ENCODE results near the gene KCNIP4.

The KCNIP4 gene

DNA sequence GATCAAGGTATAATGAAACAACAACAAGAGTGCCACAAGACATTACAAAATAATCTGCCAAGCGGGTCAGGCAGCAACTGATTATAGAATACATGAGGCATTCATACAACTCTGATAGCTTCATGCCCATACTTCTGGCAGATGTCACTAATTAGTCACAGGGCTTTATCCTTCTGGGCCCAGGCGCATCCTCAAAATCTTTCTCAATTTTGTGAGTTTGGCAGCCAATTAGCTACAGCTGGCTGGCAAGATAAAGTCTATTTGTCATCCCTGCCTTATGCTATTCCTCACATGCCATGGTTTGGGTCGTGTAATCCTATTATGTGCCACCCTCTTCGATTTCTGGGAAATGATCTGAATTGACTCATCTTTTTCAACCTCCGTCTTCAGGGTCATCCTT, 994.0 kb downstream of the KCNIP4 start:
- DNase-seq (ENCODE audit: low read depth), result no peak

- DNase-seq (ENCODE audit: low read depth), result no peak
Measured at GRCh38 chr4:20944961-20945360, 1003.6 kb downstream of the KCNIP4 start.

DNA sequence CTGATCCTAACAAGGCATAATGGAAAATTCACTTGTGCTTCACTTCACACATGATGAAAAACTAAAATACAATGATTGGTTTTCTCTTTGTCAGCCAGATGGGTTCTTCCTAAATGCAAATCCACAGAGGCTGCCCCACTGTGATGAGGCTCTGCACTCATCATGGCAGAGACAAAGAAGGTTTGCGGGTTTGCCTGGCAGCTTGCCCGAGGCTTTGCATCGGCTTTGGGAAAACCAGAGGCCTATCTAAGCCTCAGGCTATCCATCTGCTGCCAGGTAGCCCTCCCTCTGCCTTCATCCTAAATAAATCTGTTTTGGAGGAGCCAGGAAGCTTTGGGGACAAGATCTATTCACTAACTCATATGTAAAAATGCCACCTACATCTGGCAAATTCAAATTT, 1004.1 kb downstream of the KCNIP4 start:
- DNase-seq (ENCODE audit: low read depth), result no peak

DNA sequence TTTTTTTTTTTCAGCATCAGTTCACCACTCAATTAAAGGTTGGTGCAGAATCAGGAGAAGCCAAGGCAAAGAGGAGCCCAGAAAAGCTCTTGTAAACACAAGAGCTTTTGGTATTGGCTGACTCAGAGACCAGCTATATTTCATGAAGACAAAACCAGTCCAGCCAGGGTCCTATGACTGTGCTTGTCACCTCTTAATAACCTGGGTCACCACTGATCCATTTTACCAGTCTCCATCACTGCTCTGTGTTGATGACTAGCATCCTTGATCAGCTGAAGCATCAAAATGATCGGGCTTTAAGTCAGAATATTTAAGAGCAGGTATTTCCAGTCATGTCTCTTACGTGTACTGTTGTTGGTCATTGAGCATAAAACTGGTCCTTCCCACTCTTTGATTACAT, 1010.4 kb downstream of the KCNIP4 start:
- DNase-seq (ENCODE audit: low read depth), result no peak

DNA sequence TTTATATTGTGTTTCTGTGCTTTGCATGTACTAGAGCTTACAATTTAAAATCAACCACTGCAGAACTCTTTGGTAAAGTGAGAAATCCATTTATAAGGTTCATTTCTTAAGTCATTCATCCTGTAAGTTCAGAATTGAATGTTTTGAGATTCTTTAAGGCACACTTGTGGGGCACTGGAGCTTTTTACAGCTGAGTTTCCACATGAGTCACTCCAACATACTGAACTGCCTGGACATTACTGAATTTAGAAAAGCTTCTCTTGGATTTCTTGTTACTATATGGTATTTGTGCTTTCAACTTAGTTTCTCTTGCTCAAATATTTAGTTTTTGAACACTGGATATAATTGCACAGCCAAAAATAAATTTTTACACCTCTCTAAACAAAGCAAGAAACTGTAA, 1022.0 kb downstream of the KCNIP4 start:
- DNase-seq (ENCODE audit: low read depth), result no peak

GRCh38 chr4:20925176-20925575, 1023.4 kb downstream of the KCNIP4 start:
- DNase-seq (ENCODE audit: low read depth), result no peak

- no peak for DNase-seq (ENCODE audit: low read depth)
Measured at GRCh38 chr4:20922962-20923361, 1025.6 kb downstream of the KCNIP4 start.

DNA sequence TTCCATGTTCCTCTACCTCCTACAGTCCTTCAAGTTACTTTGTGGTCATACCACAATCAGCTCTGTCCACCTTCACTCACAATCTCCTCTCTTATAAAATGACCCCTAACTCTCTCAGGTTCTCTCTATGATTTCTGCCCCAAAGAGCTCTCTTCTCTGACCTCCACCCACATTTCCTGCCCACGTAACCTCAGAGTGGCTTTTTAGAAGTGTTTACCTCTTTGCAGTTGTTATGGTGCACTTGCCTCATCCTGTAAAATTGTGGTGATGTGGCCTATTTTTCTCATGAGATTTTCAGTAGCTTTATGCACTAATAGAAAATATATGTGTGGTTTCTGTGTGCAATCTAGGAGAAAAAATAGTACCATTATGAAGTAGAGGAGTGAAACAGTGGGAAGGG, 1032.5 kb downstream of the KCNIP4 start:
- no peak for DNase-seq (ENCODE audit: low read depth)

DNA sequence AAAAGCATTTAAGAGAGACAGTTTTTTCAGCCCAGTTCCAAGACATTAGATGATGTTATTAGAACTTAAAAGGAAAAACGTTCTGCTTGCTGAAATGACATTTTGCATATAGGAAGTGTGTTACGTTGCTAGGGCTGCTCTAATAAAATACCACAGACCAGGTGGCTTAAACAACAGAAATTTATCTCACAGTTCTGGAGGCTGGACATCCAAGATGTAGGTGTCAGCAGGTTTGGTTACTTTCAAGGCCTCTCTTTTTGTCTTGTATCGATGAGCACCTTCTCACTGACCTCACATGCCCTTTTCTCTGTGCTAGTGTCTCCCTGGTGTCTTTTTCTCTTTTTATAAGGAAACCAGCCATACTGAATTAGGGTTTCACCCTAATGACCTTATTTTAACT, 1043.6 kb downstream of the KCNIP4 start:
- DNase-seq (ENCODE audit: low read depth), result no peak

- DNase-seq (ENCODE audit: low read depth), result no peak
Measured at GRCh38 chr4:20901851-20902250, 1046.7 kb downstream of the KCNIP4 start.

GRCh38 chr4:20899591-20899990, 1049.0 kb downstream of the KCNIP4 start:
- no peak for DNase-seq (ENCODE audit: low read depth)

DNA sequence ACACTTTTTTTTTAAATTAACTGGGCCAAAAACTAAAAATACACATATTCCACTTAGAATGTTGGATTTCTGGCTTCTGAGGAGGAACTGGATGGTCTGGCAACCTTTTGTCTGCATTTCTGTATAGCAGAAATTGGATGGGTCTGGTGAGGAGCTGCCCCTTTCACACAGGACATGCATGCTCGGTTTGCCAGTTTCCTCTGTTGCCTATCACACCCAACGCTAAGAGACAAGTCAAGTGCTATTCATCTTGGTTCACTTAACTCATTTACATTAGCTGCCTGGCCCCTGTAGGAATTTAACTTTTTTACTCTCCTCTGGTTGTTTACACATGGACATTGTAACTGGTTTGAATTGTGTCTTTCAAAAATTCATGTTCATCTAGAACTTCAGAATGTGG, 1052.6 kb downstream of the KCNIP4 start:
- DNase-seq (ENCODE audit: low read depth), result no peak

DNA sequence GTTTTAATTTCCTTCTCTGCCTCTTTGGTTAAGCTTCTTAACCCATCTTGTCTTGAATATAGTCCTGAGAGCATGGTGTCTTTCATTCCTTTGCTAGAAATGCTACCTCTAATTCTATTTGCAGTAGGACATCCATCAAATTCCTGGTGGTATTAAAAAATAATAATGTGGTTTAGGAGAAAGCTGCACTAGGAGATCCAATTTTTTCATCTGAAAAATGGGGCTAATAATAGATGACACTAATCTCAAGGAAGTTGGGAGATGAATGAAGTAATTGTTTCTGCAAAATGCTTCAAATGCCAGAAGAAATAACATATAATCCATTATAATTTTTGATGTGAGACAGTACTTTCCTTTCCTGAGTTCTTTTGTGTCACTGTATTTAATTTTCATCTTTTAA, 1053.4 kb downstream of the KCNIP4 start:
- DNase-seq (ENCODE audit: low read depth), result no peak

GRCh38 chr4:20890761-20891160, 1057.8 kb downstream of the KCNIP4 start:
- peak; percentile 19 for DNase-seq (ENCODE audit: low read depth)

- no peak for DNase-seq (ENCODE audit: low read depth)
Measured at GRCh38 chr4:20889901-20890300, 1058.7 kb downstream of the KCNIP4 start.

- no peak for DNase-seq (ENCODE audit: low read depth)
Measured at GRCh38 chr4:20883677-20884076, 1064.9 kb downstream of the KCNIP4 start.

DNA sequence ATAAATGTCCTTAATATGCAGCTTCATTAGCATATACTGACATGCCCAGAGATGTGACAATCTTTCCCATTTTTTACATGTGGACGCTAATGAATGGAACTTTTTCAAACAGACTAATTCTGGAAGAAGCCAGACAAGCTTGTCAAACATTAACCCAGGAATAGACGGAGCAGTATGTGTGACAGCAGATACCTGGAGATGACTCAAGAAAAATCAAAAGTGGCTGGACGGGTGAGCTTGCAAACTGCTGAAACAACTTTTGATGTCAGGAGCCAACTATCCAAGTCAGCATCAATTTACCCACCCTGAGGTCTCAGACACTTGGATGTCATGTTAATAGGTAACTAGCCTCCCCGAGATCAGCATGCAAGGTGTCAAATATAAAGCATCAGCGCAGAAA, 1065.3 kb downstream of the KCNIP4 start:
- no peak for DNase-seq (ENCODE audit: low read depth)

DNA sequence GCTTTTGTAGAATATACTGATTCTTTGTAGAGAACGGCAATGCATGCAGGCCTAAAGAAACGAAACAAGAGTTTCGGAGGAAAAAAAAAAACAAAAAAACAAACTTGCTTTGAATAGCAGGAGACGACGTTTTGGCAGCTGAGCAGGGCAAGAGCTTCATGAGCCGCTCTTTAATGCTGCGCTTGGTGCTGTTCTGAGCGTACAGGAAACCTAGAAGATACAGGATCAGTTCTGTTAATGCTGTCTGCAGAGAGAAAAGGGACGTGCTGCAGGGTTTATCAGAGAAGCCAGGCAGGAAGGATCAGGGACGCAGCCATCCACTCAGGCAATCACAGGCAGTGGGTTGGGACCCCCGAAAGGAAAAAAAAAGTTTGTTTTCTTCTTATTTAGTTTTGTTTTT, 1066.1 kb downstream of the KCNIP4 start:
- no peak for DNase-seq (ENCODE audit: low read depth)

DNA sequence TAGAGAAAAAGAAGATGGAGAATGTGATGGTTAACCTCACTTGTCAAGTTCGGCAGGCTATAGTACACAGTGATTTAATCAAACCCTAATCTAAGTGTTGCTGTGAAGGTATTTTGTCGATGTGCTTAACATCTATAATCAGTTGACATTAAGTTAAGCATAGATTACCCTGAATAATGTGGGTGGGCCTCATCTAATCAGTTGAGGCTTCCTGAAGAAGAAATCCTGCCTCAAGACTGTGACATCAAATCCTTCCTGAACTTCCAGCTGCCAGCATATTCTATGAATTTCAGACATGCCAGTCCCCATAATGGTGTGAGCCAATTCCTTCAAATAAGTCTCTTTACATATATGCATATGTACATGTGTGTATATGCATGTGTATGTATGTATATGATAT, 1066.9 kb downstream of the KCNIP4 start:
- no peak for DNase-seq (ENCODE audit: low read depth)

GRCh38 chr4:20878806-20879205, 1069.8 kb downstream of the KCNIP4 start:
- DNase-seq (ENCODE audit: low read depth), result no peak

- DNase-seq (ENCODE audit: low read depth), result no peak
Measured at GRCh38 chr4:20870436-20870835, 1078.1 kb downstream of the KCNIP4 start.

GRCh38 chr4:20868108-20868507, 1080.5 kb downstream of the KCNIP4 start:
- no peak for DNase-seq (ENCODE audit: low read depth)

GRCh38 chr4:20860878-20861277, 1087.7 kb downstream of the KCNIP4 start:
- no peak for DNase-seq (ENCODE audit: low read depth)

DNA sequence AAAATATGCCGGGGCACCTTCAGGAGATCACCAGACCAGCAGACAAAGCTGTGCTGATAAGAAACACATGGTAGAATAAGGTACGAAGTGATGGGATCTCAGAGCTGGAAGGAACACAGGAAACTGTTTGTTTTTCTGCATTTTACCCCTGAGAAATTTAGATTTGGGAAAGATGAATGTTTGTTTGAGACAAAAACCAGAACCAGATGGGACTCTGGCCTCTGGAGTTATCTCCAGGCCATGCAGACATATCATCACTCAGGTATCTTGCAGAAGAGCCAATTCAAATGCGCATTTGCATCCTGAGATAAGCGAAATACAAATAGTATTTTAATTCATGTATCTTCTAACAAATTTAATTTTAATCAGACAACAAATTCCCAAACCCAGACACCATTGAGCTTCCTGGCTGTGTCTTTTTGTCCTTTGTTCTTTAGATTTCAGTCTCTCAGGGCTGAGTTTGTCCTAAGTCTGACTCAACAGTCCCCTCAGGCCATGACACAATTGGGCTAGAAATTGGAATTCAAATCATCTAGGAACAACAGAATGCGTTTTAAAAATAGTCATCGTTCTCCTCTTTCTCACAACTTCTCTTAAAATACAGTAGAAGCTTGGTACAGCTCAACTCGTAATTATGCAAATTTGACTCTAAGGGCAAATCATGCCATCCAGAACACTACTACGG, 1089.3 kb downstream of the KCNIP4 start:
- no peak for DNase-seq (ENCODE audit: low read depth)

DNA sequence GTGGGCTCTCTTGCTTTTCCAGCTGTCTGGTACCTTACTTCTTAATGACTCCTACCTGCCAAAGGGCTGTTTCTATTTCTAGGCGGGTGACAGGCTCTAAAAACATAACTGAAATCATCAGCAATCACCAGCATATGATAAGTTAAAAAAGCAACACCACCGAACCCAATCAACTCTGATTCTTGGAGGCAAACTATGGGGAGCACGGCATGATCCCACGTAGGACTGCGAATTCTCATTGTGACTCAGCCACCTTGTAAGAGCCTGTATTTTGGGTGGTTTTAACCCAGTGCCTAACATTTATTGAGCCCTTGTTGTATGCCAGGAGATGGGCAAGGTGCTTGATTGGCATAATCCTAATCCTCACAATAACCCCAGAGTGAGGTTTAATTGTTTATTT, 1091.5 kb downstream of the KCNIP4 start:
- no peak for DNase-seq (ENCODE audit: low read depth)
